ENCODE data around the gene RUFY1.
"Not testable (repeated sequence)": the region's sequence is repeated elsewhere in the genome, so short reads cannot be mapped to it uniquely, and the experiment has no call there.

The RUFY1 gene

GRCh38 chr5:179641745-179642144, 91.4 kb downstream of the RUFY1 start:
- H3K27ac ChIP-seq, result not testable (repeated sequence)

GRCh38 chr5:179642626-179643025, 92.3 kb downstream of the RUFY1 start:
- not testable (repeated sequence) for H3K27ac ChIP-seq

- H3K27ac ChIP-seq, result not testable (repeated sequence)
These were observed 93.0 kb downstream of the RUFY1 start for GRCh38 chr5:179643141-179643920.

DNA sequence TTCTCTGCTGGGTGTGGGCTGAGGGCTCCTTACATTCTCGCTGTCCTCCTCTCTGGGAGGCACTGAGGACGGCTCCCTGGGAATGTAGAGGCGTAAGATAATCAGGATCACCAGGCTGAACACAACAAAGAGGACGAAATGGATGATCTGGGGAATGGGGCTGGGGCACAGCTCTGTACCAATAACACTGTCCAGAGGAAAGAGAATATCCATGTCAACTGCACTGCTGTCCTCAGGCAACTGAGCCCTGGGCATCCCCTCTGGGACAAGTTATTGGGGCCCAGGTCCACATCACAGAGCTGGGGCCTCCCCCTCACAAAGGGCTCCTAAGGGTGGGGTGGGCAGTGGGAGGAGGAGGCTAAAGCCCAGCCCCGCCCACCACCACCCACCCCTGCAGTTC, 94.4 kb downstream of the RUFY1 start:
- not testable (repeated sequence) for H3K27ac ChIP-seq

DNA sequence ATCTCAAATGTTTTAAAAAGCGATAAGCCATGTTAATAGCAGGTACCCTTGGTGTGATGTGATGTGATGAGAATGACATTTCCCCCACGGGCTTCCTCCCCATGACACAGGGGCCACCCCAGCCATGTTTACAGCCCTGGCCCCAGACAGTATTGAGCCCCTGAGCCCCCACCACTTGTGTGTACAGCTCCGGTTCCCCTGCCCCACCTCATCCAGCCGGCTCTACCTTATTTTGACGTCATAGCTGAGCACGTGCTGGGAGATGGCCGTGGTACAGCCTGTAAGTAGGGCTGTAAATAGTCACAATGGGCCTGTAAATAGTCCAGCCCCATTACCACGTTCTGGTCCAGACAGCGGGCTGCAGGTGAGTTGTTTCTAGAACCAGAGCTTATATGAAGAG, 98.1 kb downstream of the RUFY1 start:
- no peak for TF ChIP-seq ZFX (IDR thresholded peaks at IDR 0.05; ENCODE audit: borderline replicate concordance)
- no peak for TF ChIP-seq CTCF (IDR thresholded peaks at IDR 0.05)
- no peak overlapping the region for H3K27ac ChIP-seq

- not testable (repeated sequence) for H3K27ac ChIP-seq
These were observed 98.9 kb downstream of the RUFY1 start for GRCh38 chr5:179649166-179649703.

DNA sequence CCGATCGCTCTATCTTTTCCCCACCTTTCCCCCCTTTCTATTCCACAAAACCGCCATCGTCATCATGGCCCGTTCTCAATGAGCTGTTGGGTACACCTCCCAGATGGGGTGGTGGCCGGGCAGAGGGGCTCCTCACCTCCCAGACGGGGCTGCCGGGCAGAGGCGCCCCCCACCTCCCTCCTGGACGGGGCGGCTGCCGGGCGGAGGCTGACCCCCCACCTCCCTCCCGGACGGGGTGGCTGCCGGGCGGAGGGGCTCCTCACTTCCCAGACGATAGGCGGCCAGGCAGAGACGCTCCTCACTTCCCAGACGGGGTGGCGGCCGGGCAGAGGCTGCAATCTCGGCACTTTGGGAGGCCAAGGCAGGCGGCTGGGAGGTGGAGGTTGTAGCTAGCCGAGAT, 99.9 kb downstream of the RUFY1 start:
- H3K27ac ChIP-seq, result not testable (repeated sequence)

DNA sequence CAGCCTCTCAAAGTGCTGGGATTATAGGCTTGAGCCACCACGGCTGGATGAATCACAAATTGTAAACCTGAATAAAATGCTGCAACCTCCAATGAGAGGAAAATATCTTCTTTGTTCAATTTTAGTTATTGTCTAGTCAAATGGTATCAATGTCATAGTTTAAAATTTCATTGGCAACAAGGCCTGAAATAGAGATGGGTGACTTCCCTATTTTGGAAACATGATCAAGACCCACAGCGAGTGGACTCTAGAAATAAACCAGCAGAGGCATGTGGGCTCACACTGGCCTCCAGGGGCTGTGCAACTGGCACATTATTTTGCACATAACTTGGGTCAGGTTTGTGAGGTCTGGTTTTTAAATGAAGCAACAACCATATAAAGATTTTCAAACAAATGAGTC, 102.8 kb downstream of the RUFY1 start:
- not testable (repeated sequence) for H3K27ac ChIP-seq

- not testable (repeated sequence) for H3K27ac ChIP-seq
These were observed 107.2 kb downstream of the RUFY1 start for GRCh38 chr5:179657302-179658178.

DNA sequence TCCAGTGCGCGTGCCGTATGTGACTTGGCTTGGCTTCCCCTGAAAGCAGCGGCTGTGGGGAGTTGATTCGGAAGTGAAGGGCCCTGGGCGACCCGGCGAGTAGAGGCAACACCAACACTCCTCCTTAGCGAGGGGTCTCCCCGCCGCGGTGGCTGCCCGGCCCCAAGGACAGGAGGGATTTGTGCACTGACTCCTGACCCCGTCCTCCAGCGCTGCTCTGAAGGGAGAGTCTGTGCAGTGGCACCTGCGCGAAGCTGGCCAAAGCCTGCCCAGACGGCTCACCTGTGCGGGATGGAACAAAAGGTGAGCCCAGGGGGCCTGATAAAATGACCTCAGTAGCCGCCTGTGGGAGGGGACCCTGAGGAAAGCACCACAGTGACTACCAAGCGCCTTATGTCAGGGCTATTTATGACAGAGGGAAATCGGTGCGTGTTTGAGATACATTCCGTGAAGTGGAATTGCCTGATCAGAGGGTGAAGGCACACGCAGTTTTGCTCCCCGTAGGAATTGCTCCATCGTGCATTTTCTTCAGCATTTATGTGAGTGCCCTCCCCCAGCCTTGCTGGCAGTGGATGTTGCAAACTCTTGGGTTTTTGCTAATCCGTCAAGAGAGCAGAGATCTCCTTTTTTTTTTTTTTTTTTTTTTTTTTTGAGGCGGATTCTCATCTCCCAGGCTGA, 108.0 kb downstream of the RUFY1 start:
- peak overlapping the region; percentile 68 for H3K27ac ChIP-seq
